ENCODE measurements around the gene RNF167. TPM values are rescaled to one million over a fixed set of nuclear protein-coding genes. Genes with fewer than 3 reads are reported as not detected.

Gene RNF167
- total RNA-seq, 2 donors from 2014 or later, result 120 to 123 TPM

- Mint-ChIP-seq H3K4me3 (no peak overlapping the region), H3K4me1 (peaks cover 23% of the 10 kb centered on the region), H3K9me3 (no peaks in the 10 kb centered on the region), H3K27ac (peak overlapping the region; percentile 24), H3K36me3 (ENCODE audit: low read depth) (peaks cover 22% of the 10 kb centered on the region), H3K27me3 (ENCODE audit: insufficient read depth) (no peaks in the 10 kb centered on the region)
- Histone ChIP-seq H3K36me3 (ENCODE audit: control insufficient read depth, insufficient read depth, low read length) (peaks cover 25% of the 10 kb centered on the region), H3K27me3 (ENCODE audit: control insufficient read depth, insufficient read depth, low read length, poor library complexity, severe bottlenecking) (no peaks in the 10 kb centered on the region), H3K4me3 (ENCODE audit: low read length) (no peak overlapping the region), H3K9ac (ENCODE audit: extremely low read depth, low read length, poor library complexity, severe bottlenecking) (no peak overlapping the region), H3K4me1 (ENCODE audit: control insufficient read depth, insufficient read depth, low read length) (peaks cover 2% of the 10 kb centered on the region), H3K9me3 (ENCODE audit: control insufficient read depth, low read length) (no peaks in the 10 kb centered on the region), H3K27ac (ENCODE audit: low read depth, low read length) (no peak overlapping the region)
- TF ChIP-seq, protein P1, sequence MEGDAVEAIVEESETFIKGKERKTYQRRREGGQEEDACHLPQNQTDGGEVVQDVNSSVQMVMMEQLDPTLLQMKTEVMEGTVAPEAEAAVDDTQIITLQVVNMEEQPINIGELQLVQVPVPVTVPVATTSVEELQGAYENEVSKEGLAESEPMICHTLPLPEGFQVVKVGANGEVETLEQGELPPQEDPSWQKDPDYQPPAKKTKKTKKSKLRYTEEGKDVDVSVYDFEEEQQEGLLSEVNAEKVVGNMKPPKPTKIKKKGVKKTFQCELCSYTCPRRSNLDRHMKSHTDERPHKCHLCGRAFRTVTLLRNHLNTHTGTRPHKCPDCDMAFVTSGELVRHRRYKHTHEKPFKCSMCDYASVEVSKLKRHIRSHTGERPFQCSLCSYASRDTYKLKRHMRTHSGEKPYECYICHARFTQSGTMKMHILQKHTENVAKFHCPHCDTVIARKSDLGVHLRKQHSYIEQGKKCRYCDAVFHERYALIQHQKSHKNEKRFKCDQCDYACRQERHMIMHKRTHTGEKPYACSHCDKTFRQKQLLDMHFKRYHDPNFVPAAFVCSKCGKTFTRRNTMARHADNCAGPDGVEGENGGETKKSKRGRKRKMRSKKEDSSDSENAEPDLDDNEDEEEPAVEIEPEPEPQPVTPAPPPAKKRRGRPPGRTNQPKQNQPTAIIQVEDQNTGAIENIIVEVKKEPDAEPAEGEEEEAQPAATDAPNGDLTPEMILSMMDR (conservative IDR thresholded peaks at IDR 0.05), result no peak
- WGBS, 2 experiments (ENCODE audit: insufficient coverage in 1 of 2, insufficient read length in 1 of 2), result 96% methylated on average over 13 of the region's 16 CpGs; no CpG with 5 or more reads in 1 of the 2 experiments
- no peak for DNase-seq
Observed at GRCh38 chr17:4933646-4934045, 6.4 kb upstream of the RNF167 start.

- Mint-ChIP-seq H3K4me3 (no peak overlapping the region), H3K4me1 (peaks cover 28% of the 10 kb centered on the region), H3K27ac (peak overlapping the region; percentile 24), H3K27me3 (ENCODE audit: insufficient read depth) (no peaks in the 10 kb centered on the region), H3K9me3 (no peaks in the 10 kb centered on the region), H3K36me3 (ENCODE audit: low read depth) (peaks cover 18% of the 10 kb centered on the region)
- no peaks in the 10 kb centered on the region for H3K9me3 ChIP-seq (ENCODE audit: control insufficient read depth, low read length)
- peaks cover 25% of the 10 kb centered on the region for H3K36me3 ChIP-seq (ENCODE audit: control insufficient read depth, insufficient read depth, low read length)
- 74 to 78% methylated on average over 9 to 13 of the region's 14 CpGs for WGBS, 2 experiments (ENCODE audit: insufficient coverage in 1 of 2, insufficient read length in 1 of 2)
- H3K9ac ChIP-seq (ENCODE audit: extremely low read depth, low read length, poor library complexity, severe bottlenecking), result no peak overlapping the region
- no peaks in the 10 kb centered on the region for H3K27me3 ChIP-seq (ENCODE audit: control insufficient read depth, insufficient read depth, low read length, poor library complexity, severe bottlenecking)
- DNase-seq, result peak; percentile 86
- no peak overlapping the region for H3K27ac ChIP-seq (ENCODE audit: low read depth, low read length)
- H3K4me1 ChIP-seq (ENCODE audit: control insufficient read depth, insufficient read depth, low read length), result peaks cover 6% of the 10 kb centered on the region
- TF ChIP-seq, protein P1 (conservative IDR thresholded peaks at IDR 0.05), result peak; percentile 65
- no peak overlapping the region for H3K4me3 ChIP-seq (ENCODE audit: low read length)
Observed at GRCh38 chr17:4934173-4934979, 5.7 kb upstream of the RNF167 start.

- peaks cover 6% of the 10 kb centered on the region for H3K4me1 ChIP-seq (ENCODE audit: control insufficient read depth, insufficient read depth, low read length)
- H3K4me3 Mint-ChIP-seq, result no peak overlapping the region
- no peaks in the 10 kb centered on the region for H3K27me3 Mint-ChIP-seq (ENCODE audit: insufficient read depth)
- no peak overlapping the region for H3K27ac ChIP-seq (ENCODE audit: low read depth, low read length)
- no peak overlapping the region for H3K9ac ChIP-seq (ENCODE audit: extremely low read depth, low read length, poor library complexity, severe bottlenecking)
- H3K27ac Mint-ChIP-seq, result no peak overlapping the region
- DNase-seq, result no peak
- H3K27me3 ChIP-seq (ENCODE audit: control insufficient read depth, insufficient read depth, low read length, poor library complexity, severe bottlenecking), result no peaks in the 10 kb centered on the region
- H3K9me3 ChIP-seq (ENCODE audit: control insufficient read depth, low read length), result no peaks in the 10 kb centered on the region
- H3K4me3 ChIP-seq (ENCODE audit: low read length), result no peak overlapping the region
- peaks cover 25% of the 10 kb centered on the region for H3K36me3 ChIP-seq (ENCODE audit: control insufficient read depth, insufficient read depth, low read length)
- TF ChIP-seq, protein P1 (conservative IDR thresholded peaks at IDR 0.05), result no peak
- peaks cover 18% of the 10 kb centered on the region for H3K36me3 Mint-ChIP-seq (ENCODE audit: low read depth)
- H3K9me3 Mint-ChIP-seq, result no peaks in the 10 kb centered on the region
- peaks cover 28% of the 10 kb centered on the region for H3K4me1 Mint-ChIP-seq
Observed at GRCh38 chr17:4935650-4936049, 4.4 kb upstream of the RNF167 start.
